GM18861 (cell line): ENCODE results near the gene SAMD14.

Experiments used
- ATAC-seq: cut with Tn5 transposase; IDR thresholded peaks from one replicate; pipeline ENCODE4 v1.9.1; 2021; ENCODE audit not compliant: unreplicated experiment

SAMD14 gene

DNA sequence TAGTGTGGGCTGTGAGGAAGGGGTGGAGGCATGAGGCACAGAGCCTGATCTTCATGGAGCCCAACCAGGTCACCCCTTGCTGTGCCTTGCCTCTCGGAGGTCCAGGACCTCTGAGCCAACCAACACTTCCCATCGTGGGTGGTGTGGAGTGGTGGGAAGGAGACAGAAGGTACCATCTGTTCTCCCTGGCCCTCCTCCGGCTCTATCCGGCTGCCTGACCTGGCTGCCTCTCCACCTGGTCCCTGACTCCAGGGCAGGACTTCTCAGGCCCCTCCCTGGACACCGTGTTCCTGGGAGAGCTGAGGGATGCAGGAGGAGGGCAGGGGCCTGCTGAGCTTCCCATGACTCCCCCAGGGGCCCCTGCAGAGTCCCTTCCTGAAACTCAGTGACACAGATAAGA lies 31.0 kb downstream of the SAMD14 start:
- no peak for ATAC-seq

DNA sequence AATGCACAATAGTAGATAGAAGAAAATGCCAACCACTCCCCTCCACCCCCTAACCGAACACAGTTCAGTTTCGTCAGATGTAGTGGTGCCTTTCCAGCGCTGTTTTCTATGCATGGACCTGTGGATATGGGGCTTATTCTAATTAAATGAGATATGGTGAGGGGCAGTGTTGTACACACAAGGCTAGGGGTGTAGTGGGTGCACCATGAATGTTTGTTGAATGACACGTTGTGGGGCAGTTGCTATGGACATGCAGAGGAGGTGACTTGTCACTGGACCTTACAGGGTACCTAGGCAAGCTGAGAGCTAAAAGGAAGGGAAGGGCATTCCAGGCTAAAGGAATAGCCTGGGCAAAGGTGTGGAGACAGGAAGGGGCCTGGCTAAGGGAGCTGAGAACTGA lies 31.4 kb downstream of the SAMD14 start:
- no peak for ATAC-seq

DNA sequence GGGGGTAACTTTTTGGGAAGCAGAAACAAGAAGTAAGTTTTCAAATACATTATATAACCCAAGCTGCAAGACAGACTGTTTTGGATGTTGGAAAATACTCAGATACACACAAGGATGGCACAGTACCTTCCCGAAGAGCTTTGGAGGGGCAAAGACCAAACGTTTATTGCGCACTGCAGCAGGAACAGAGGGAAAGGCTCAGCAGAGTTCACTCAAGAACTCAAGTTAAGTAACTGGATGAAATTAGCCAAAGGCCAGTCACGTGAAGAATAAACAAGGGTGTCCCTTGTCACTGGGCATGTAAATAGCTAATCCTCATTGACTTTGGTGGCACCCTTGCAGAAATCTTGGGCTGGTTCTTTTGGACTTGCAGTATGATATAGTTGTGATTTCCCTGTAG lies 32.0 kb downstream of the SAMD14 start:
- no peak for ATAC-seq

DNA sequence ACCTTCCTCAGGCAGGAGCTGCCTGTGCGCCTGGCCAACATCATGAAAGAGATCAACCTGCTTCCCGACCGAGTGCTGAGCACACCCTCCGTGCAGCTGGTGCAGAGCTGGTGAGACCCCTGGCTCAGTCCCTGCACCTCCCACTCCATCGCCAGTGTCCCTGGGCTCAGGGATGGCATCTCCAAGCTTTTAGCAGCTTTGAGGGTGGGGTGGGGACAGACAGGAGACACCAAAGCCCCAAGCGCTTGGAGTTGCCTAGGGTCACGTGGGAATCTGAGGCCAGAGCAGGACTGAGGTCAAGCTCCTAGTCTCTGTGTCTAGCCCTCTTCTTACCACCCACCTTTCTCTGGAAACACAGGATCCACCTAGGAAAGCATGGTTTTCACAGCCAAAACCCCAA lies 32.5 kb downstream of the SAMD14 start:
- ATAC-seq: no peak

DNA sequence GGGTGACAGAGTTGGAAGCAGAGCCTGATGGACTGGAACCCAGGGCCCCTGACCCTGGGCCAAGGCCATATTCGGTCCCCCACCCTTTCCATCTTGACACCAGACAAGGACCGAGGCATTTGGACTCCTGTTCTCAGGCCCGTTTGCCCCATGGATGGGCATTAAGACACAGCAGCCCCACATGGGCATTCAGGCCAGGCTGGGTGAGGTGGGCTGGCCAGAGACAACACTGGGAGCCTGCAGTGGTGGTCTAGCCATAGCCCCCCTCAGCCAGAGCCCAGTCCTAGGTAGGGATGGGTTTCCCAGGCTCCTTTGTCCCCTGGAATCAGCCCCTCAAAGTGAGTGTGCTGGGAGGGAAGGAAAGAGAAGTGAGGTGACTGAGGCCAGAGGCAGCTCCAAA lies 33.2 kb downstream of the SAMD14 start:
- no peak for ATAC-seq

DNA sequence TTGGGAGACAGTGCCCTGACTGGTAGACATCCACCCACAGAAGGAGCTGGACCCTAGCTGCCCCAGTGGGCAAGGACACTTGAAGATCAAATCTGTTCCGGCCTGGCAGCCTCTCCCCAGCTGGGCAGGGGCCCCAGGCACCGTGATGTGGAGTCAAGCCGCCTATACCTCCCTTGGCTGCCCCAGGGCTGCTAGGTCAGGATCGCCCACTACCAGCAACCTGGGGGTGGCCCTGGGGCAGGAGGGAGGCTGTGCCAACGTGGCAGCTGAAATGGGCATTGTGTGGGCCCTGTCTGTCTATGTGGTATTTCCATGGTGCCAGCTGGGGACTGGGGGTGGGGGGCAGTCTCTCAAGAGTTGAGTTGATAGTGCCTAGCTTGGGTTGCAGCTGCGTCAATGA lies 33.9 kb downstream of the SAMD14 start:
- ATAC-seq: no peak

DNA sequence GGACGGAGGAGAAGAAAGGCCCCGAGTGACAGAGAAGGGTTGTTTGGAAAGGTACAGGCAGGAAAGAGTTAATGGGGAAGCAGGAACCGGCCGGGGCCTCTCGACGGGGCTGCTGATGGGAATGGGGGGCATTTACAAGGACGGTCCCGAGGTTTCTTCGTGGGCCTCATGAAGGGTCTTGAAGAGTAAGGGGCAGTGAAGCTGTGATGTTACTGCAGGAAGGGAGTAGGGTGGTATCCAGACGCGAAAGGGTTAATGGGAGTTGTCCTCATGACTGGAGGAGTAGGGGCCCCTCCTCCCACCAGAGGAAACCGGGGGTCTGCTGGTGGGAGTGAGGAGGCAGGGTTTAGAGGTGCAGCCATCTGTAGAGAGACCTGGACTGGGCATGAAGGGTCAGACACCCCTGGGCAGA lies 34.3 kb downstream of the SAMD14 start:
- ATAC-seq: no peak

DNA sequence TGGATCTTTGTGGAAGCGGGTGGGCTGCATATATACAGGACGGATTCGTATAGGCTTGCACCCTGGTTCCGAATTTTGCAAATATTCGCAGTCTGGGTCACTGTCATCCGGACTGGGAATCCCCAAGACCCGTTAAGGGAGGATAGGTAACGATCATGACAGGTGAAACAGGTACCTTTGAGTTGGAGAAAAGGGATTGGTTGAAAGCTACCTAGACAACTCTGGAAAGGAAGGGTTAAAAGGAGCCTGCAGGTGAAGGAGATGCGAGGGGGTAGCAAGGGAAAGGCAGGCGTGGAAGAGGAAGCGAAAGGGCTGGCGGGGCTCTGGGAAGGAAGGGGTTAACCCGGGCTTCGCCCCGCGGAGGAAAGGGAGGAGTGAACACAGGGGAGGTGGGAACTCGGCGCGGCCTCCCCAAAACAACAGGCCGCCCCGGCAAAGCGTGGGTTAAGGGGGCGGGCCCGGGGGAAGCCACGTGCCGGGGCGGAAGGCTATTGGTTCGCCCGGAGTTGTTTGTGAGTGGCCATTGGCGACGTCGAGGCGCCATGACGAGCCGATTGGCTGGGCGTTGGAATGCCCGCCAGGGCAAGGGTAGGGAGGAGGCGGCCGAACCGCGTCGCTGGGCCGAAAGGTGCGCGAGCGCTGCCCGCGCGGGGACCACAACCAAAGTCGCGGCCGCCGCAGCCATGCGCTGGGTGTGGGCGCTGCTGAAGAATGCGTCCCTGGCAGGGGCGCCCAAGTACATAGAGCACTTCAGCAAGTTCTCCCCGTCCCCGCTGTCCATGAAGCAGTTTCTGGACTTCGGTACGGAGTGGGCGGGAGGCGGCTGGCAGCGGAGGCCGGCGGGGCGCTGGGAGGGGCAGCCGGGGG lies 35.0 kb downstream of the SAMD14 start, which contains the start of gene PDK2:
Gene PDK2, plus strand, starts transcription at position 599 of the 867 bp plus-strand sequence. Its CDS starts 85 bp downstream, at position 684.
- peak; percentile 80 for ATAC-seq

DNA sequence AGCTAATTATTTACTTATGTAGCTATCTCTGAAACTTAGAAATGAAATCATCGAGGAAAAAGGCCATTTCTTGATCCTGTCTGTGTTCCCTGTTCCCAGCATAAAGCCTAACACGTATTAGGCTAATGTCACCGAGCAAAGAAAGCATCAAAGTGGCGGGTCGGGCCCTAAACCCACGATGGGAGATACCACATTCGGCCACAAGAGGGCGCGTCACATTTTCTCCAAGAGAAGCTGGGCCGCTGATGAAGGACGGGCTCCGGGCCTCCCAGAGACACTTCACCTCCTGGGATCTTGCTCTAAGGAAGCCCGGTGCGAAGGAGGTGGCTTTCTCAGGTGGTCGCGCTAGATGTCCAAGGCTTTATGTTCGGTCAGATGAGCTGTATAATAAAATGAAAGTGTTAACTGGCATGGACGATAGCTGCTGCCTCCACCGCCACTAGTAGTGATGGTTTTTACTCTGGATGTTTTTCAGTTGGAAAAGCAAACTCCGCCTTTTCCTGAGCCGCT lies 35.7 kb downstream of the SAMD14 start:
- ATAC-seq: no peak

DNA sequence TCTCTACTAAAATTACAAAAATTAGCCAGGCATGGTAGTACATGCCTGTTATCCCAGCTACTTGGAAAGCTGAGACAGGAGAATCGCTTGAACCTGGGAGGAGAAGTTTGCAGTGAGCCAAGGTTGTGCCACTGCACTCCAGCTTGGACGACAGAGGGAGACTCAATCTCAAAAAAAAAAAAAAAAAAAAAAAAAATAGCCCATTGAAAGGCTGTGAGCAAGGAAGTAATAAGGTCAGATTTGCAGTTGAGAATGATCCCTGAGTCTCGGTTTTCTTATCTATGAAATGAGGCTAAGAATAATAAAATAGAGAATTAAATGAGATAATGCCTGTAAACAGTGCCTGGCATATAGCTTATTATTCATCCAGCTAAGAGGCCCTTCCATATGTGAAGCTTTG lies 36.2 kb downstream of the SAMD14 start:
- no peak for ATAC-seq

DNA sequence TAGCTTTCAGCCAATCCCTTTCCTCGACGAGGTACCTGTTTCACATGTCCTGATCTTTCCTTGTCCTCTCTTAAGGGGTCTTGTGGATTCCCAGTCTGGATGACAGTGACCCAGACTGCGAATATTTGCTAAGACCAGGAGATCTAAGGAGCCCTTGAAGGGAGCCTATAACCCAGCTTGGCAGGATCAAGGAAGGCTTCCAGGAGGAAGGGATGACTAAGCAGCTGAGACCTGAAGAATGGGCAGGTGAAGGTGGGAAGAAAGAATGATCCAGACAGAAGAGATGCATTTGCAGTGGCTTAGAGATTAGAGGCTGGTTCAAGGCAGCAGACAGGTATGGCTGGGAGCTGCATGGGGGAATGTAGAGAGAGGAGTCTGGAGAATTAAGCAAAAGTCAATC lies 36.7 kb downstream of the SAMD14 start:
- no peak for ATAC-seq

DNA sequence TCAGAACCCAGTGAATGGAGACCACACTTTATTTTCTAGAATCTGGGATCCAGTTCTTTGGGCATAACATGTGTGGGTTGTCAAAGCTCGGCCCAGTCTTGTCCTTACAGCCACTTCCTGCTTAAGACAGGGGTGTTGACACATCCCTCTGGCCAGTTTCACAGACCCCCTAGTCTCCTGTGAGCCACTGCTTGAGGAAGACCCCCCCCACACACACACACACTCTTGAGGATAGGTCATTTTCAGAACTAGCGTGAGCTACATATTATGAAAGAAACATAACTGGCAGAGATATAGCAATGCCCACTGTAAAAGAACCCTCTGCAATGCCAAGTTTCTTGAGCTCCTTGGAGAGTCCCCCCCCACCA lies 38.1 kb downstream of the SAMD14 start:
- no peak for ATAC-seq

DNA sequence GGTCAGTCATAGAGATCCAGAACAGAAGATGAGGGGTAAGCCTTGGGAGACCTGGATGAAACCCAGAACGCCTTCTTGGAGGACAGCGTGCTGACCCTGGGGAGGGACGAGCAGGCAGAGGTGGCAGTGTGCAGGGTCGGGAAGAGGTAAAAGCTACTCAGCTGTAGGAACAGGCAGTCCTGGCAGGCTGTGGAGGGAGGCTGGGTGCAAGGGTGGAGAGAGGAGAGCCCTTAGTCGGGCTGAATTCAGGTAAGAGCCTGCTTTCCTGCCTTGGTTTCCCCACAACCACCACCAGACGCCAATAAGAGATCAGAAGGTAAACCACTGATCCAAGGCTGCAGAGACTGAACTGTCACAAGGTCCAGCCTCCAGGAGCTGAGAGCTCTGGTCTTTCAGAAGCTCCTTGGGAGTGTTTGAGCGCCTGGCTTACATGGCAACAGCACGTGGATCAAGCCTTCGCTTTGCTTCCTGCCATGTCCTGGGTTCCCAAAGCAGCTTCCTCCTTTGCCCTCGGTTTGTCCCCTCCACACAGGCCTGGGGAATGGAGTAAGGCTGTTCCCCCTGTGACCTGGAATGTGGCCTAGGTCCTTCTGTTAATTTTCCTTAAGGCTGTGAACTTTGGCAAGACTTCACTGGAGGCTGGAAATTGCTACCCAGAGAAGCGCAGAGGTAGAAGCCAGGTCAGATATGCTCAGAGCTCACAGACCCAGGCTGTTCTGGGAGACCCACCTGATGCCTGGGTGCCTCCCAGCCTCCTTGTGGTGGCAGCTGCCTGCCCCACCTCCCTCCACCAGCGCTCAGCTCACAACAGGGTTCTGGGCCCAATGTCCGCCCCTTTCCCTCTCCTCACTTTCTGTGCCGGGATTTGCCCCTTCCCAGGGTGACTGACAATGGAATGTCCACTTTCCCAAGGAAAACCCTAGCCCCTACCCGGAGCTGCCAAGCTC lies 38.7 kb downstream of the SAMD14 start:
- ATAC-seq: no peak

DNA sequence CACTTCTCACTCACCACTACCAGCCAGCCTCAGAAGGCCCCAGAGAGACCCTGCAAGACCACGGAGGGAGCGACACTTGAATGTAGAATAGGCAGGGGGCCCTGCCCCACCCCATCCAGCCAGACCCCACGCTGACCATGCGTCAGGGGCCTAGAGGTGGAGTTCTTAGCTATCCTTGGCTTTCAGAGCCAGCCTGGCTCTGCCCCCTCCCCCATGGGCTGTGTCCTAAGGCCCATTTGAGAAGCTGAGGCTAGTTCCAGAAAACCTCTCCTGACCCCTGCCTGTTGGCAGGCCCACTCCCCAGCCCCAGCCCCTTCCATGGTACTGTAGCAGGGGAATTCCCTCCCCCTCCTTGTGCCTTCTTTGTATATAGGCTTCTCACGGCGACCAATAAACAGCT lies 39.9 kb downstream of the SAMD14 start:
- no peak for ATAC-seq

DNA sequence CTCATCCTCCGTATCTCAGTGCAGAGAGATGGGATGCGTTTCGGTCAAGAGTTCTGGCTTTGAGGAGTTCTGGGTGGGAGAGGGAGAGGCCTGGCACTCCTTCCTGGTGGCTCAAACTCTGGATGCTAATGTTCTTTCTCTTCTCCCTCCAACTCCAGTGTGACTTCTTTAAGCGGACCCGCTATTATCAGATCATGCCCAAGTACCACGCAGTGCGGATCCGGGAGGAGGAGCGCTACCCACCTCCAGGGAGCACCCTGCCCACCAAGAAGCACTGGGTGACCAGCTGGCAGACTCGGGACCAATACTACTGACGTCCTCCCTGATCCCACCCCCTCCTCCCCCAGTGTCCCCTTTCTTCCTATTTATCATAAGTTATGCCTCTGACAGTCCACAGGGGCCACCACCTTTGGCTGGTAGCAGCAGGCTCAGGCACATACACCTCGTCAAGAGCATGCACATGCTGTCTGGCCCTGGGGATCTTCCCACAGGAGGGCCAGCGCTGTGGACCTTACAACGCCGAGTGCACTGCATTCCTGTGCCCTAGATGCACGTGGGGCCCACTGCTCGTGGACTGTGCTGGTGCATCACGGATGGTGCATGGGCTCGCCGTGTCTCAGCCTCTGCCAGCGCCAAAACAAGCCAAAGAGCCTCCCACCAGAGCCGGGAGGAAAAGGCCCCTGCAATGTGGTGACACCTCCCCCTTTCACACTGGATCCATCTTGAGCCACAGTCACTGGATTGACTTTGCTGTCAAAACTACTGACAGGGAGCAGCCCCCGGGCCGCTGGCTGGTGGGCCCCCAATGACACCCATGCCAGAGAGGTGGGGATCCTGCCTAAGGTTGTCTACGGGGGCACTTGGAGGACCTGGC lies 40.8 kb downstream of the SAMD14 start:
- no peak for ATAC-seq

DNA sequence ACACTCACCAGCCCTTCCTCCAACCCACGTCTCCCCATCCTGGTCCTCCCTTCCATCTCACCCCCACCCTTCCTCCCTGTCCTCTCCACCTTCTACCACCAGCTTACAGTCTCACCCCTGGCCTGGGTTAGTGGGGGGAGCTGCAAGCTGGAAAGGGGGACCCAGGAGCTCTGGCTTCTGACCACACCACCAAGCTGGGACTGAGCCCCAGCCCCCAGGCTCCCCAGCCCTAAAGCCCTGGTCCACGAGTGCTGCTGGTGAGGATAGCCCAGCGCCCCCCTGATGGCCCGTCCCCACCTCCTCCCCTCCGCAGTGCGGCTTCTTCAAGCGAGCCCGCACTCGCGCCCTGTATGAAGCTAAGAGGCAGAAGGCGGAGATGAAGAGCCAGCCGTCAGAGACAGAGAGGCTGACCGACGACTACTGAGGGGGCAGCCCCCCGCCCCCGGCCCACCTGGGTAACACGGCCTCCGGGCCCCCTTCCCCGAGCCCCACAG lies 42.0 kb downstream of the SAMD14 start:
- no peak for ATAC-seq

DNA sequence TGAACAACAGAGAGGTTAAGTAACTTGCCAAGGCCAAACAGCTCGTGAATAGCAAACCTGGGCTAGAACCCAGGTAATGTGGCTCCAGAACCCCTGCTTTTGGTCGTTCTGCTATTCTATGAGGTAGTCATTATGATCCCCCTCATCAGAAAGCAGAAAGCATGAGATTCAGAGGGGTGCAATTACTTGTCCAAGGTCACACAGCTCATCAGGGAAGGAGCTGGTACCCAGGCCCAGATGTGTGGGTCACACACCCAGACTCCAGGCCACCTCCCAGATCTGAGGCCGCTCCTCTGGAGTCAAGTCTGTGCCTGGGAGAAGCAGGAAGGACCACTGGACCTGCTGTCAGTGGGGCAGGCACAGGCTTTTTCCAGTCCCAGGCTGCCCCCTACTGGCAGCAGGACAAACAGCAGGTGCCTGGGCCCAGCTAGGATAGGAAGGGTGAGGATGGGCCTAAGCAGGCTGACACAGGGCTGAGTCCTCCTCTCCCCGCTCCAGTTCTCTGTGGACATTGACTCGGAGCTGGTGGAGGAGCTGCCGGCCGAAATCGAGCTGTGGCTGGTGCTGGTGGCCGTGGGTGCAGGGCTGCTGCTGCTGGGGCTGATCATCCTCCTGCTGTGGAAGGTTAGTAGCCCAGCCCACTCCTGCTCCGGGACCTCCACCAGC lies 42.6 kb downstream of the SAMD14 start:
- ATAC-seq: no peak

DNA sequence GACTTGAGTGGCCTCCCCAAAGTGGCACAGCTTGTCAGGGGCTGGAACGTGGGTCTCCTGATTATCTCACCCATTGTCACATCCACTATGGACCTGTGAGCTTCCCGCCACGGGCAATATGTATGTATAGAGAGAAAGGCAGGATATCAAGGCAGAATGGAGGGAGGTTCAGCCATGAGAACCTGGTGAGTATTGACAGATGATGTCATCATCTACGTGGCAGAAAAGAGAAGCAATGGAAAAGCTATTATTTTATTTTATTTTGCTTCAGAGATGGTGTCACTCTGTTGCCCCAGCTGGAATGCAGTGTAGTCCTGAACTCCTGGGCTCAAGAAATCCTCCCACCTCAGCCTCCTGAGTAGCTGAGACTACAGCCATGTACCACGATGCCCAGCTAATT lies 48.2 kb downstream of the SAMD14 start:
- no peak for ATAC-seq

DNA sequence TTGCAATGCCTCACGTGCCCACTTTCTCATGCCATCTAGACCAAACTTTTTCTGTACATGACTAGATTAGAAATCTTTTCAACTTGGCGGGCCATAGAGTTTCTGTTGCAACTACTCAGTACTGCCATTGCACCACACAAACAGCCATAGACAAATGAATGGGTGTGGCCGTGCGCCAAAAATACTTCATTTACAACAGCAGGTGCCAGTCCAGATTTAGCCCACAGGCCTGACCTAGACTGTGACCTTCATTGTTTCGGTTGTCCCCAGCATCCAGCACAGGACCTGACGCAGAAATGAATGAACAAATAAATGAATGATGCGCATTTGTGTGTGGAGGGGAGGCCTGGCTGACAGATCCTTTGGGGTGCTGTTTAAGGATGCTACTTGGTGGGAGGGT lies 49.1 kb downstream of the SAMD14 start:
- ATAC-seq: no peak

DNA sequence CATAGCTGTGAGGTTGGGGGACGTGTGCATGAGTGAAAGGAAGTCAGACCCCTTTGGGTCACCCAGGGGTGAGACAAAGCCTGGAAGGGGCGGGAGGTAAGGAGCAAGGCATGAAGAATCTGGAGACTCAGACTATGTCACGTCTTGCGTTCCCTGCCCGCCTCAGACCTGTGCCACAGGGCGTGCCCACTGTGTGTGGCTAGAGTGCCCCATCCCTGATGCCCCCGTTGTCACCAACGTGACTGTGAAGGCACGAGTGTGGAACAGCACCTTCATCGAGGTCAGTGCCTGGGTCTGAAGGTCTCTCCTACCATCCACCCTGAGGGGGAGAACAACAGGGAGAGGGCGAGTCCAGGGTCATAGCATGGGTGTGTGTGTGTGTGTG lies 49.9 kb downstream of the SAMD14 start:
- ATAC-seq: no peak
